Adipocyte (in vitro differentiated cells): ENCODE measurements around the gene DUSP6.

Experiments used
- DNase-seq: peaks from one replicate; pipeline ENCODE4 v3.0.0-alpha.2; 2015; ENCODE audit warnings: low read depth
- H3K27me3 ChIP-seq: replicated peaks from 2 replicates; pipeline ENCODE4 v1.7.0; 2013; ENCODE audit warnings: mild to moderate bottlenecking, low read length, moderate library complexity; ENCODE audit not compliant: control insufficient read depth, insufficient read depth
- H3K36me3 ChIP-seq: 2 replicates; pipeline ENCODE4 v1.7.0; 2013; ENCODE audit warnings: low read length, mild to moderate bottlenecking, moderate library complexity; ENCODE audit not compliant: control insufficient read depth, insufficient read depth, severe bottlenecking
- H3K4me1 ChIP-seq: 2 replicates; pipeline ENCODE4 v1.7.0; 2013; ENCODE audit warnings: mild to moderate bottlenecking, low read length, moderate library complexity; ENCODE audit not compliant: control insufficient read depth, insufficient read depth
- H3K4me3 ChIP-seq: 2 replicates; pipeline ENCODE4 v1.7.0; 2013; ENCODE audit warnings: mild to moderate bottlenecking, low read length, moderate library complexity
- H3K9ac ChIP-seq: 2 replicates; pipeline ENCODE4 v1.7.0; 2013; ENCODE audit warnings: mild to moderate bottlenecking, low read length, moderate library complexity
- H3K9me3 ChIP-seq: 2 replicates; pipeline ENCODE4 v1.7.0; 2013; ENCODE audit warnings: mild to moderate bottlenecking, low read length, moderate library complexity; ENCODE audit not compliant: control insufficient read depth

DUSP6 gene

GRCh38 chr12:89356069-89356665, 3.9 kb upstream of the DUSP6 start:
- no peak for DNase-seq
- no peaks in the 10 kb centered on the region for H3K9me3 ChIP-seq
- peaks cover 10% of the 10 kb centered on the region for H3K4me1 ChIP-seq
- H3K27me3 ChIP-seq: no peaks in the 10 kb centered on the region
- no peaks in the 10 kb centered on the region for H3K36me3 ChIP-seq
- H3K9ac ChIP-seq: no peak overlapping the region
- H3K4me3 ChIP-seq: no peak overlapping the region

GRCh38 chr12:89355243-89356068, 3.2 kb upstream of the DUSP6 start:
- peak overlapping the region; percentile 93 for H3K4me3 ChIP-seq
- H3K27me3 ChIP-seq: no peaks in the 10 kb centered on the region
- no peaks in the 10 kb centered on the region for H3K9me3 ChIP-seq
- H3K4me1 ChIP-seq: peaks cover 12% of the 10 kb centered on the region
- peak overlapping the region; percentile 98 for H3K9ac ChIP-seq
- DNase-seq: peak; percentile 24
- H3K36me3 ChIP-seq: peaks cover 2% of the 10 kb centered on the region

- peak; percentile 43 for DNase-seq
- Histone ChIP-seq H3K9me3 (no peaks in the 10 kb centered on the region), H3K36me3 (peaks cover 7% of the 10 kb centered on the region), H3K4me1 (peaks cover 19% of the 10 kb centered on the region), H3K27me3 (no peaks in the 10 kb centered on the region), H3K4me3 (peak overlapping the region; percentile 93), H3K9ac (peak overlapping the region; percentile 98)
These were observed 2.3 kb upstream of the DUSP6 start for GRCh38 chr12:89354612-89355067.

DNA sequence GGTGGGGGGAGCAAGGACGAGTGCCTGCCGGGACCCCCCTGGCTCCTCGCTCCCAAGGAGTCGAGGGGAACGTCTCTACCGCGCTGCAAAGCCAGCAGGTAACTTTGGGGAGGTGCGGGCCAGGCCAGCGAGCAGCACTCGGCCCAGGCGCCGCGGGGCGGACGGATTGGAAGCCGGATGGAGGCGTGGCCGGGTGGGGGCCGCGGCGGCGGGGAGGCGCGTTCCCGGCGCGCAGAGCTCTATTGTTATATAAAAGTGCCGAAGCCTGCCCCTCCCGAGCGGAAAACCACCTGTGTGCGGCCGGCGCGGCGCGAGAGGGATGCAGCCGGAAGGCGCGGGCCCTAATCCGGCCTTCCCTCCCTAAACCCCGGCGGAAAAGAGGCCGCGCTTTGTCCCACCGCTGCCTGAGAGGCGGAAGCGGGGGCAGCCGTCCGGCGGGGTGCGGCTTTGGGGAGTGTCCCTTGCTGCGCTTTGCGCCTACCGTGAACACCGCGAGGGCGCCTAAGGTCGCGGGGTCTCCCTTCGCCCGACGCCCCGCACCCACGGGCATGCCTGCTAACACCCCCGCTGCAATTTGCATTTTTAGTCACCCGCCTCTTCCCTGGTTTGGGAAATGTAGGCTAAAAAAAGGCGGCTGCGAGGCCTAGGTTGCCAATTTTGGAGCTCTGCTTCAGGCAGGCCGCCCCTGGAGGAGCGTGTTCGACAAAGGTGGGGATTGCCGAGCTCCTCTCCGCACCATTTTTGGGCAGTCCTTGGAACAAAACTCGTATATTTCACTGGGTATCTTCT, 1.7 kb upstream of the DUSP6 start:
- H3K9me3 ChIP-seq: no peaks in the 10 kb centered on the region
- peaks cover 13% of the 10 kb centered on the region for H3K36me3 ChIP-seq
- H3K4me3 ChIP-seq: peak overlapping the region; percentile 93
- DNase-seq: peak; percentile 77
- no peaks in the 10 kb centered on the region for H3K27me3 ChIP-seq
- H3K4me1 ChIP-seq: peaks cover 25% of the 10 kb centered on the region
- H3K9ac ChIP-seq: peak overlapping the region; percentile 98

GRCh38 chr12:89353188-89353822, 1.0 kb upstream of the DUSP6 start:
- Histone ChIP-seq H3K4me3 (peak overlapping the region; percentile 93), H3K9ac (peak overlapping the region; percentile 98), H3K27me3 (no peaks in the 10 kb centered on the region), H3K4me1 (peaks cover 32% of the 10 kb centered on the region), H3K9me3 (no peaks in the 10 kb centered on the region), H3K36me3 (peaks cover 20% of the 10 kb centered on the region)
- peak; percentile 86 for DNase-seq

- Histone ChIP-seq H3K27me3 (no peaks in the 10 kb centered on the region), H3K4me1 (peaks cover 43% of the 10 kb centered on the region), H3K9ac (peak overlapping the region; percentile 98), H3K9me3 (no peaks in the 10 kb centered on the region), H3K36me3 (peaks cover 31% of the 10 kb centered on the region), H3K4me3 (peak overlapping the region; percentile 93)
- no peak for DNase-seq
These were observed 134 bp downstream of the DUSP6 start for GRCh38 chr12:89352242-89352491.

- peak; percentile 65 for DNase-seq
- Histone ChIP-seq H3K9ac (peak overlapping the region; percentile 98), H3K36me3 (peaks cover 32% of the 10 kb centered on the region), H3K27me3 (no peaks in the 10 kb centered on the region), H3K4me3 (peak overlapping the region; percentile 93), H3K9me3 (no peaks in the 10 kb centered on the region), H3K4me1 (peaks cover 48% of the 10 kb centered on the region)
These were observed 636 bp downstream of the DUSP6 start for GRCh38 chr12:89351489-89352241.

GRCh38 chr12:89350630-89351488, 1.4 kb downstream of the DUSP6 start:
- DNase-seq: peak; percentile 48
- Histone ChIP-seq H3K4me1 (peaks cover 56% of the 10 kb centered on the region), H3K27me3 (no peaks in the 10 kb centered on the region), H3K4me3 (peak overlapping the region; percentile 93), H3K9me3 (no peaks in the 10 kb centered on the region), H3K36me3 (peaks cover 32% of the 10 kb centered on the region), H3K9ac (peak overlapping the region; percentile 98)

GRCh38 chr12:89350260-89350629, 2.1 kb downstream of the DUSP6 start:
- no peaks in the 10 kb centered on the region for H3K9me3 ChIP-seq
- H3K36me3 ChIP-seq: peaks cover 32% of the 10 kb centered on the region
- peaks cover 58% of the 10 kb centered on the region for H3K4me1 ChIP-seq
- DNase-seq: no peak
- no peaks in the 10 kb centered on the region for H3K27me3 ChIP-seq
- H3K9ac ChIP-seq: peak overlapping the region; percentile 98
- H3K4me3 ChIP-seq: peak overlapping the region; percentile 93

- peak overlapping the region; percentile 98 for H3K9ac ChIP-seq
- H3K9me3 ChIP-seq: no peaks in the 10 kb centered on the region
- H3K4me3 ChIP-seq: peak overlapping the region; percentile 93
- peak; percentile 68 for DNase-seq
- no peaks in the 10 kb centered on the region for H3K27me3 ChIP-seq
- H3K36me3 ChIP-seq: peaks cover 32% of the 10 kb centered on the region
- peaks cover 57% of the 10 kb centered on the region for H3K4me1 ChIP-seq
These were observed 2.5 kb downstream of the DUSP6 start for GRCh38 chr12:89349814-89350213.
